Neutrophil (primary cell): ENCODE results near the gene COLEC12.

Experiments used
- H3K27ac ChIP-seq: fragments of 200-600 bp; sonication (generic); 2 replicates; pipeline ENCODE4 v1.5.1; 2016; ENCODE audit warnings: mild to moderate bottlenecking, moderate library complexity
- H3K27me3 ChIP-seq: fragments of 200-600 bp; sonication (generic); 2 replicates; pipeline ENCODE4 v1.6.0; 2016; ENCODE audit warnings: mild to moderate bottlenecking
- H3K36me3 ChIP-seq: fragments of 200-600 bp; sonication (generic); 2 replicates; pipeline ENCODE4 v1.5.1; 2017
- H3K4me1 ChIP-seq, 2 experiments: fragments of 200-600 bp in 1 of 2; sonication (generic) in 1 of 2; 1 replicate in 1 of 2; 2 replicates in 1 of 2; pipeline versions ENCODE4 v1.5.1 to v1.6.1; 2013 to 2016; ENCODE audit warnings: low read depth in 1 of 2, low read length in 1 of 2, mild to moderate bottlenecking in 1 of 2, moderate library complexity in 1 of 2; ENCODE audit not compliant: control insufficient read depth in 1 of 2, insufficient read depth in 1 of 2
- H3K4me3 ChIP-seq, 2 experiments: fragments of 200-600 bp in 1 of 2; sonication (generic) in 1 of 2; 1 replicate in 1 of 2; 2 replicates in 1 of 2; pipeline ENCODE4 v1.5.1; 2013 to 2016; ENCODE audit warnings: low read depth in 1 of 2, low read length in 1 of 2, mild to moderate bottlenecking in 1 of 2, moderate library complexity in 1 of 2
- H3K9me3 ChIP-seq: fragments of 200-600 bp; sonication (generic); 2 replicates; pipeline ENCODE4 v1.5.1; 2016
- TF ChIP-seq, protein P1 (sequence below): fragments of 200-600 bp; sonication (generic); IDR thresholded peaks from 2 replicates; pipeline ENCODE4 v1.5.1; 2016; ENCODE audit warnings: antibody characterized with exemption

Gene COLEC12

DNA sequence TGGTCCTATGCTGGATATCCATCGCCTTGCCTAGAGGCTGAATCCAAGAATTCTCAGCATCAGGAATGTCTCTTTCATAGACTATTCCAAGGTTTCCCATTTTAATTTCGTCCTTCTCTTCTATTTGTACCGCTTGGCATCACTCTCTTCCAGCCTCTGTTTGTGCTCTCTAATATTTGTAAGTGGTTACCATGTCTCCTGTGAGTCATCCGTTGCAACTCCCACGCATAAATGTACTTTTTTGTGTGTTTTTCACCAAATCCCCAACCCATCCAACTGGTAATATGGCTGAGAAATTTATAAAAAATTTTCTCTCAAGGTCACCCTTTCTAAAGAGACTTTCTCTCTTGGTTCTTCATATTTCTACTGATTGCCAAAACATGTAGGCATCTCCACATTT is 21.8 kb downstream of the COLEC12 start:
- Histone ChIP-seq H3K4me3 (no peak overlapping the region), H3K27ac (no peak overlapping the region), H3K9me3 (no peaks in the 10 kb centered on the region), H3K27me3 (peaks cover 8% of the 10 kb centered on the region), H3K36me3 (no peaks in the 10 kb centered on the region), H3K4me1 (peaks cover 0 to 6% of the 10 kb centered on the region in 2 experiments)
- TF ChIP-seq, protein P1, sequence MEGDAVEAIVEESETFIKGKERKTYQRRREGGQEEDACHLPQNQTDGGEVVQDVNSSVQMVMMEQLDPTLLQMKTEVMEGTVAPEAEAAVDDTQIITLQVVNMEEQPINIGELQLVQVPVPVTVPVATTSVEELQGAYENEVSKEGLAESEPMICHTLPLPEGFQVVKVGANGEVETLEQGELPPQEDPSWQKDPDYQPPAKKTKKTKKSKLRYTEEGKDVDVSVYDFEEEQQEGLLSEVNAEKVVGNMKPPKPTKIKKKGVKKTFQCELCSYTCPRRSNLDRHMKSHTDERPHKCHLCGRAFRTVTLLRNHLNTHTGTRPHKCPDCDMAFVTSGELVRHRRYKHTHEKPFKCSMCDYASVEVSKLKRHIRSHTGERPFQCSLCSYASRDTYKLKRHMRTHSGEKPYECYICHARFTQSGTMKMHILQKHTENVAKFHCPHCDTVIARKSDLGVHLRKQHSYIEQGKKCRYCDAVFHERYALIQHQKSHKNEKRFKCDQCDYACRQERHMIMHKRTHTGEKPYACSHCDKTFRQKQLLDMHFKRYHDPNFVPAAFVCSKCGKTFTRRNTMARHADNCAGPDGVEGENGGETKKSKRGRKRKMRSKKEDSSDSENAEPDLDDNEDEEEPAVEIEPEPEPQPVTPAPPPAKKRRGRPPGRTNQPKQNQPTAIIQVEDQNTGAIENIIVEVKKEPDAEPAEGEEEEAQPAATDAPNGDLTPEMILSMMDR: no peak

DNA sequence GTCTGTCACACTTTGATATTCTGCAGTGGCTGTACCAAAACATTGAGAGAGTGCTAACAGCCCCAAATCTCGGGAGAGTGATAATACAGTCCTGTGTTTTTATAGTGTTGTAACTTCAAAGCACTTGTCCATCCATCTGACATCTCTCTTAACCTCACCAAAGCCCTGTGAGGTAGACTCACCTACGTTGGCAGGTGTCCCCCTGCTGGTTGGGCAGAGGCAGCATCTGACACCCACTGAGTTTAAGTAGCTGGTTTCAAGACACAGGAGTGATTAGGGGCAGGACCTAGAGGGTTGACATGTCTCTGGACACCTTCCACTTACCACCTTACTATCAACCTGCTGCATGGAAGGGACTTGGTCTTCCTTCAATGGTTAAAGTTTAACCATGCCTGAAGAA is 22.9 kb downstream of the COLEC12 start:
- H3K9me3 ChIP-seq: no peaks in the 10 kb centered on the region
- no peak overlapping the region for H3K27ac ChIP-seq
- TF ChIP-seq, protein P1: peak; percentile 35
- H3K36me3 ChIP-seq: no peaks in the 10 kb centered on the region
- peaks cover 0 to 6% of the 10 kb centered on the region in 2 experiments for H3K4me1 ChIP-seq
- no peak overlapping the region for H3K4me3 ChIP-seq
- peaks cover 8% of the 10 kb centered on the region for H3K27me3 ChIP-seq

- H3K27me3 ChIP-seq: peaks cover 8% of the 10 kb centered on the region
- H3K9me3 ChIP-seq: no peaks in the 10 kb centered on the region
- H3K4me1 ChIP-seq: peaks cover 6 to 17% of the 10 kb centered on the region in 2 experiments
- H3K36me3 ChIP-seq: no peaks in the 10 kb centered on the region
- H3K27ac ChIP-seq: no peak overlapping the region
- no peak overlapping the region for H3K4me3 ChIP-seq
- TF ChIP-seq, protein P1: no peak
Observed at GRCh38 chr18:476251-476664, 24.2 kb downstream of the COLEC12 start.

- H3K27ac ChIP-seq: no peak overlapping the region
- TF ChIP-seq, protein P1: no peak
- H3K27me3 ChIP-seq: peaks cover 8% of the 10 kb centered on the region
- no peak overlapping the region for H3K4me3 ChIP-seq
- peaks cover 14 to 25% of the 10 kb centered on the region in 2 experiments for H3K4me1 ChIP-seq
- no peaks in the 10 kb centered on the region for H3K9me3 ChIP-seq
- H3K36me3 ChIP-seq: no peaks in the 10 kb centered on the region
Observed at GRCh38 chr18:475202-476031, 25.1 kb downstream of the COLEC12 start.

- H3K9me3 ChIP-seq: no peaks in the 10 kb centered on the region
- no peak overlapping the region for H3K27ac ChIP-seq
- H3K4me3 ChIP-seq: no peak overlapping the region
- no peaks in the 10 kb centered on the region for H3K27me3 ChIP-seq
- TF ChIP-seq, protein P1: no peak
- peaks cover 19 to 33% of the 10 kb centered on the region in 2 experiments for H3K4me1 ChIP-seq
- H3K36me3 ChIP-seq: no peaks in the 10 kb centered on the region
Observed at GRCh38 chr18:474416-474815, 26.1 kb downstream of the COLEC12 start.
